HUES6 (cell line): Measurements from ENCODE around the gene KIAA1217.

Source experiments
- H3K27ac ChIP-seq: 2 replicates; pipeline ENCODE4 v1.7.0; 2013; ENCODE audit warnings: low read depth, mild to moderate bottlenecking, low read length, inconsistent platforms
- H3K27me3 ChIP-seq: 2 replicates; pipeline ENCODE4 v1.6.1; 2013; ENCODE audit warnings: low read length; ENCODE audit not compliant: control insufficient read depth, insufficient read depth
- H3K36me3 ChIP-seq: 2 replicates; pipeline ENCODE4 v1.6.1; 2013; ENCODE audit warnings: low read length; ENCODE audit not compliant: control insufficient read depth, insufficient read depth
- H3K4me1 ChIP-seq: 2 replicates; pipeline ENCODE4 v1.6.1; 2013; ENCODE audit warnings: low read length; ENCODE audit not compliant: control insufficient read depth, insufficient read depth
- H3K4me3 ChIP-seq: 2 replicates; pipeline ENCODE4 v1.5.1; 2013; ENCODE audit warnings: low read depth, low read length
- H3K9ac ChIP-seq: one replicate; pipeline ENCODE4 v1.6.1; 2013; ENCODE audit warnings: mild to moderate bottlenecking, low read length
- H3K9me3 ChIP-seq: 2 replicates; pipeline ENCODE4 v1.6.1; 2013; ENCODE audit warnings: low read depth, low read length; ENCODE audit not compliant: control insufficient read depth, insufficient read depth

Gene KIAA1217

DNA sequence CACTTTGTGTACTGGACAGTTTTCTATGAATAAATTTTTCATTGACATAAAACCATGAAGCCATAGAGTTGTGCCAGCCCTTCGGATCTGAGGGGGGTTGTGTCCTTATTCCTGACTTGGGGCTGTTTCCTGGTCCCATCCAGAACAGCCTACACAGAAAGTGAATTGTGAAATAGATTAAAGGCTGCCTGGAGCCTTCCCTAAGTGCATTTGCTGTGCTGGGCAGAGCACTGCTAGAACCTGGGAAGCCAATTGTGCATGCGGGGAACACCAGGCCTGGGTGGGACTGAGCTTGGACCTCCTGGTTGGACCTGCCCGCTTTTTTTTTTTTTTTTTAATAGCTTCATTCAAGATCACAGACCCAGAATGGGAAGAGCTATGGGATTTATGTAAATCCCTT is 275.8 kb downstream of the KIAA1217 start:
- no peak overlapping the region for H3K4me3 ChIP-seq
- H3K9ac ChIP-seq = no peak overlapping the region
- H3K27me3 ChIP-seq = no peaks in the 10 kb centered on the region
- peaks cover under 1% of the 10 kb centered on the region; the same call in 1 of the 2 replicates for H3K9me3 ChIP-seq
- peaks cover 16% of the 10 kb centered on the region for H3K4me1 ChIP-seq
- peaks cover 5% of the 10 kb centered on the region; the same call in 1 of the 2 replicates for H3K36me3 ChIP-seq
- H3K27ac ChIP-seq = no peak overlapping the region

GRCh38 chr10:24485304-24485703 is 276.4 kb downstream of the KIAA1217 start:
- no peak overlapping the region for H3K4me3 ChIP-seq
- H3K36me3 ChIP-seq = peaks cover 5% of the 10 kb centered on the region; the same call in 1 of the 2 replicates
- no peak overlapping the region for H3K9ac ChIP-seq
- no peaks in the 10 kb centered on the region for H3K9me3 ChIP-seq
- peaks cover 16% of the 10 kb centered on the region for H3K4me1 ChIP-seq
- no peak overlapping the region for H3K27ac ChIP-seq
- no peaks in the 10 kb centered on the region for H3K27me3 ChIP-seq

- Histone ChIP-seq H3K9me3 (no peaks in the 10 kb centered on the region), H3K27ac (no peak overlapping the region), H3K27me3 (no peaks in the 10 kb centered on the region), H3K36me3 (peaks cover 5% of the 10 kb centered on the region; the same call in 1 of the 2 replicates), H3K4me3 (no peak overlapping the region), H3K9ac (no peak overlapping the region), H3K4me1 (peaks cover 9% of the 10 kb centered on the region)
Observed at GRCh38 chr10:24488631-24489030, 279.7 kb downstream of the KIAA1217 start.

GRCh38 chr10:24493165-24493564 is 284.2 kb downstream of the KIAA1217 start:
- Histone ChIP-seq H3K27ac (no peak overlapping the region), H3K4me1 (peaks cover 19% of the 10 kb centered on the region), H3K36me3 (peaks cover 13% of the 10 kb centered on the region; the same call in 1 of the 2 replicates), H3K4me3 (no peak overlapping the region), H3K27me3 (no peaks in the 10 kb centered on the region), H3K9ac (no peak overlapping the region), H3K9me3 (no peaks in the 10 kb centered on the region)

DNA sequence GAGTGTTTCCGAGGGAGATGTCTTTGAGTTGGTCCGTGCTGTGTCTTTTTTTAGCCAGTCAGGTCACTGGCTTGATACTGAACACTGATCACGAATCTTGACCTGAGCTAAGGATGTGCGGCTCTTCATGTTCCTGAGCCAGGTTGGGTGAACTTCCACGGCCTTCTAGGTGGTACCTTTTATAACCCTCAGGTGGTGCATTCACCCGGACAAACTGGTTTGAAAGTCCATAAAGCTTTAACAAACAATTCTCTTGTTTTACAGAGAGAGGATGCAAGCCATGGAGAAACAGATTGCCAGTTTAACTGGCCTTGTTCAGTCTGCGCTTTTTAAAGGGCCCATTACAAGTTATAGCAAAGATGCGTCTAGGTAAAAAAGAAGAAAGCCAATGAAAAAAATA is 285.3 kb downstream of the KIAA1217 start:
- Histone ChIP-seq H3K4me3 (no peak overlapping the region), H3K9ac (no peak overlapping the region), H3K27ac (no peak overlapping the region), H3K4me1 (peaks cover 13% of the 10 kb centered on the region), H3K9me3 (no peaks in the 10 kb centered on the region), H3K36me3 (peaks cover 13% of the 10 kb centered on the region; the same call in 1 of the 2 replicates), H3K27me3 (no peaks in the 10 kb centered on the region)

DNA sequence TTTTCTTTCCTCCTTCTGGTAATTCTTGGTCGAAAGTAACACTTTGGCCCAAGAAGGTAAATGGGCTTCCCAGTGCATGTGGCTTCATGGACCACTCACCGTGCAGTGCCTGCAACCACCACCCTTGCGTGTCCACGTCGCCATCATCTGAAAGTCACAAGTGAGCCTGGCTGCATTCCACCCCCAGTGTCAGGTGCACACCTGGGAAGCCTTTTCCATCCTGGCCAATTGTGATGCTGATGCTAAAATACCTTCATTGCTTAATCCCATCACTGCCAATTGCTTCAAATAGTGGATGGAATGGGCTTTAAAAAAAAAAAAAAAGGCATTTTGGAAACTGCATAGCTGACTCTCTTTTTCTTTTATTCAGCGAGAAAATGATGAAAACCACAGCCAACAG is 285.8 kb downstream of the KIAA1217 start:
- no peak overlapping the region; the same call in 1 of the 2 replicates for H3K27ac ChIP-seq
- no peak overlapping the region for H3K4me3 ChIP-seq
- peaks cover 13% of the 10 kb centered on the region for H3K4me1 ChIP-seq
- H3K27me3 ChIP-seq = no peaks in the 10 kb centered on the region
- H3K9me3 ChIP-seq = no peaks in the 10 kb centered on the region
- peaks cover 13% of the 10 kb centered on the region; the same call in 1 of the 2 replicates for H3K36me3 ChIP-seq
- H3K9ac ChIP-seq = no peak overlapping the region

GRCh38 chr10:24495666-24496460 is 286.9 kb downstream of the KIAA1217 start:
- H3K27ac ChIP-seq = no peak overlapping the region
- peaks cover 13% of the 10 kb centered on the region for H3K4me1 ChIP-seq
- H3K9ac ChIP-seq = no peak overlapping the region
- no peak overlapping the region for H3K4me3 ChIP-seq
- H3K9me3 ChIP-seq = no peaks in the 10 kb centered on the region
- H3K27me3 ChIP-seq = no peaks in the 10 kb centered on the region
- peaks cover 13% of the 10 kb centered on the region; the same call in 1 of the 2 replicates for H3K36me3 ChIP-seq

GRCh38 chr10:24496906-24497305 is 288.0 kb downstream of the KIAA1217 start:
- Histone ChIP-seq H3K4me3 (no peak overlapping the region), H3K9me3 (no peaks in the 10 kb centered on the region), H3K36me3 (peaks cover 19% of the 10 kb centered on the region; the same call in 1 of the 2 replicates), H3K27ac (no peak overlapping the region), H3K27me3 (no peaks in the 10 kb centered on the region), H3K4me1 (peaks cover 13% of the 10 kb centered on the region), H3K9ac (no peak overlapping the region)

DNA sequence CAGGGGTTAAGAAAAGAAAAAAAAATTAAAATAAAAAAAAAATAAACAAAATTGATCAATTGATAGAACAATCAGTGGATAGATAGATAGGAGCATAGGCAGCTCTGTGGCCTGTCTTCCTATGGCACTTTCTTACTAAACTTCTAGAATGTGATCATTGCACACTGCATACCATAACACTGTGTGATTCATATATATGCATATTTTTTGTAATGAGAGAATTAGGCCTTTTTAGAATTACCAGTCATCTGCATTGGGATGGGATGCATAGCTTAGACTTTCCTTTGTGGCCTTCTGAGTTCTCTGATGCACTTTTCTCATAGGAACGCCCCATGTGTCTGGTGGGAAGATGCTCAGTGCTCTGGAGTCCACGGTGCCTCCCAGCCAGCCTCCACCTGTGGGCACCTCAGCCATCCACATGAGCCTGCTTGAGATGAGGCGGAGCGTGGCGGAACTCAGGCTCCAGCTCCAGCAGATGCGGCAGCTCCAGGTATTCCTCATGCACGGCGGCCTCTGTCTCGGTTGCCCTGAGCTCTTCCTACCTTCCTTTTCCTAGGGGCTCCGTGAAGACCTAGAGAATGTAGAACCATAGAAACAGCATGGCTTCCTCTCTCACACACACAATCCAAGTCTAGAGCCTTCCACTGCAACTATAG is 292.2 kb downstream of the KIAA1217 start:
- Histone ChIP-seq H3K27ac (no peak overlapping the region), H3K9me3 (no peaks in the 10 kb centered on the region), H3K27me3 (no peaks in the 10 kb centered on the region), H3K36me3 (peaks cover 23% of the 10 kb centered on the region; the same call in 1 of the 2 replicates), H3K4me1 (peaks cover 4% of the 10 kb centered on the region; the same call in 1 of the 2 replicates), H3K4me3 (no peak overlapping the region), H3K9ac (no peak overlapping the region)

DNA sequence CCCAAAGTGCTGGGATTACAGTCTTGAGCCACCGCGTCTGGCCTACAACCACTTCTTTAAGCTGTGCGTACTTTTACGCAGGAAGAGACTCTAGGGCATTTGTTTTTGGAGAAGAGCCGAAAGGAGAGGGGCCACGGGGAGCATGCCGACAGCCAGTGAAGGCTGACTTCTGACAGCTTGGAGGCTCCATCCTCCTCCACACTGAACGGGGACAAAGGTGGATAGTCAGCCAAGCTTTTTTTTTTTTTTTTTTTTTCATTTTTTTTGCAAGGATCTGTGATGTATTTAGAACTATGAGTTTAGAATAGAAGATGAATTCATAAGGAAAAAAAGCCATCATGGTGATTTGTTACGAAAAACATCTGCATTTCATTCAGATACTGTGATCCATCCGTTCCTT is 293.1 kb downstream of the KIAA1217 start:
- Histone ChIP-seq H3K27me3 (no peaks in the 10 kb centered on the region), H3K9ac (no peak overlapping the region), H3K27ac (no peak overlapping the region), H3K4me3 (no peak overlapping the region), H3K36me3 (peaks cover 19% of the 10 kb centered on the region; the same call in 1 of the 2 replicates), H3K4me1 (peaks cover 4% of the 10 kb centered on the region; the same call in 1 of the 2 replicates), H3K9me3 (no peaks in the 10 kb centered on the region)
